Caco-2 (cell line): ENCODE results near the gene ZNF625. TPM values are rescaled to one million over a fixed set of nuclear protein-coding genes. Genes with fewer than 3 reads are reported as not detected.

Source experiments
- BruUV-seq: library from RNA; stranded (reverse); fragments of 400-500 nt; replicated peaks from 2 replicates; lab custom pipeline; 2021; lab: Mats Ljungman, UMichigan
- CTCF ChIA-PET: fragments of 300-600 bp; sonication (Branson Sonifier 250); formaldehyde crosslinking; loops from one replicate; lab custom pipeline; 2022; ENCODE audit warnings: antibody characterized with exemption; lab: Charles Lee
- POLR2A ChIA-PET: fragments of 300-600 bp; sonication (Branson Sonifier 250); formaldehyde crosslinking; loops from one replicate; lab custom pipeline; 2022; ENCODE audit warnings: antibody characterized with exemption; lab: Charles Lee
- DNase-seq, 2 experiments: peaks; one replicate each; pipeline versions ENCODE4 v3.0.0 to v3.0.0-alpha.2; 2020 to 2022
- H3K27me3 ChIP-seq: replicated peaks from 2 replicates; pipeline ENCODE4 v1.6.0; 2011; ENCODE audit warnings: low read length; ENCODE audit not compliant: control insufficient read depth, insufficient read depth
- H3K36me3 ChIP-seq: 2 replicates; pipeline ENCODE4 v1.5.1; 2011; ENCODE audit warnings: low read length; ENCODE audit not compliant: control insufficient read depth, insufficient read depth
- H3K4me1 ChIP-seq: fragments of 250-450 bp; sonication (Bioruptor Pico); 2 replicates; pipeline ENCODE4 v1.5.1; 2020; ENCODE audit warnings: mild to moderate bottlenecking
- H3K4me3 ChIP-seq: 2 replicates; pipeline ENCODE4 v1.5.1; 2011; ENCODE audit warnings: low read depth, mild to moderate bottlenecking, control low read depth, low read length
- H3K9me3 ChIP-seq: fragments of 250-450 bp; sonication (Bioruptor Pico); 2 replicates; pipeline ENCODE4 v1.5.1; 2020; ENCODE audit warnings: mild to moderate bottlenecking, moderate library complexity
- H3K27ac Mint-ChIP-seq: one replicate; pipeline ENCODE4 v1.8.0; 2022; ENCODE audit warnings: mixed read lengths; ENCODE audit not compliant: unreplicated experiment
- H3K27me3 Mint-ChIP-seq: one replicate; pipeline ENCODE4 v1.8.0; 2022; ENCODE audit warnings: mixed read lengths; ENCODE audit not compliant: insufficient read depth, unreplicated experiment
- H3K36me3 Mint-ChIP-seq: one replicate; pipeline ENCODE4 v1.8.0; 2022; ENCODE audit warnings: mild to moderate bottlenecking, mixed read lengths; ENCODE audit not compliant: insufficient read depth, unreplicated experiment
- H3K4me1 Mint-ChIP-seq: one replicate; pipeline ENCODE4 v1.8.0; 2022; ENCODE audit warnings: low read depth, mixed read lengths; ENCODE audit not compliant: unreplicated experiment
- H3K4me3 Mint-ChIP-seq: one replicate; pipeline ENCODE4 v1.8.0; 2022; ENCODE audit warnings: mild to moderate bottlenecking, moderate library complexity, mixed read lengths; ENCODE audit not compliant: unreplicated experiment
- H3K9me3 Mint-ChIP-seq: one replicate; pipeline ENCODE4 v1.8.0; 2022; ENCODE audit warnings: mixed read lengths; ENCODE audit not compliant: unreplicated experiment
- intact Hi-C: fragments of 100-400 bp; cut with micrococcal nuclease; formaldehyde crosslinking; loops from one replicate; pipeline ENCODE4 v1.10.0; 2022; ENCODE audit not compliant: unreplicated experiment
- total RNA-seq: library from RNA; stranded (reverse); gene quantifications from 2 replicates; pipeline ENCODE4 v1.2.3, GENCODE V29; 2022
- TF ChIP-seq, protein P1 (sequence below), 2 experiments: fragments of 200-600 bp in 1 of 2; IDR thresholded peaks; 1 replicate in 1 of 2; 2 replicates in 1 of 2; pipeline versions ENCODE4 v1.5.1 to v1.8.0; 2011 to 2022; ENCODE audit warnings: antibody characterized with exemption in 1 of 2, control low read depth in 1 of 2, inconsistent platforms in 1 of 2, low read depth in 1 of 2, low read length in 1 of 2, mild to moderate bottlenecking in 1 of 2, moderate library complexity in 1 of 2; ENCODE audit not compliant: insufficient read depth in 1 of 2, severe bottlenecking in 1 of 2, unreplicated experiment in 1 of 2

ZNF625 gene
- total RNA-seq, 1 experiment from 2014 or later = not detected

DNA sequence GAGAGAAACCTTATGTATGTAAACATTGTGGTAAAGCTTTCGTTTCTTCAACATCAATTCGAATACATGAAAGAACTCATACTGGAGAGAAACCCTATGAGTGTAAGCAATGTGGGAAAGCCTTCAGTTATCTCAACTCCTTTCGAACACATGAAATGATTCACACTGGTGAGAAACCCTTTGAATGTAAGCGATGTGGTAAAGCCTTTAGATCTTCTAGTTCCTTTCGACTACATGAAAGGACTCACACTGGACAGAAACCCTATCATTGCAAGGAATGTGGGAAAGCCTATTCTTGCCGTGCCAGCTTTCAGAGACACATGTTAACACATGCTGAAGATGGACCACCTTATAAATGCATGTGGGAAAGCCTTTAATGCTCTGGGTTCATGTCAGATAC lies 31.1 kb upstream of the ZNF625 start:
- H3K9me3 ChIP-seq = peaks cover 10% of the 10 kb centered on the region
- no peaks in the 10 kb centered on the region for H3K4me1 ChIP-seq
- ChIA-PET CTCF (no interaction called here), POLR2A (no interaction called here)
- no peak overlapping the region for H3K4me3 ChIP-seq
- intact Hi-C loops = no loop called here
- TF ChIP-seq, protein P1, sequence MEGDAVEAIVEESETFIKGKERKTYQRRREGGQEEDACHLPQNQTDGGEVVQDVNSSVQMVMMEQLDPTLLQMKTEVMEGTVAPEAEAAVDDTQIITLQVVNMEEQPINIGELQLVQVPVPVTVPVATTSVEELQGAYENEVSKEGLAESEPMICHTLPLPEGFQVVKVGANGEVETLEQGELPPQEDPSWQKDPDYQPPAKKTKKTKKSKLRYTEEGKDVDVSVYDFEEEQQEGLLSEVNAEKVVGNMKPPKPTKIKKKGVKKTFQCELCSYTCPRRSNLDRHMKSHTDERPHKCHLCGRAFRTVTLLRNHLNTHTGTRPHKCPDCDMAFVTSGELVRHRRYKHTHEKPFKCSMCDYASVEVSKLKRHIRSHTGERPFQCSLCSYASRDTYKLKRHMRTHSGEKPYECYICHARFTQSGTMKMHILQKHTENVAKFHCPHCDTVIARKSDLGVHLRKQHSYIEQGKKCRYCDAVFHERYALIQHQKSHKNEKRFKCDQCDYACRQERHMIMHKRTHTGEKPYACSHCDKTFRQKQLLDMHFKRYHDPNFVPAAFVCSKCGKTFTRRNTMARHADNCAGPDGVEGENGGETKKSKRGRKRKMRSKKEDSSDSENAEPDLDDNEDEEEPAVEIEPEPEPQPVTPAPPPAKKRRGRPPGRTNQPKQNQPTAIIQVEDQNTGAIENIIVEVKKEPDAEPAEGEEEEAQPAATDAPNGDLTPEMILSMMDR (IDR thresholded peaks at IDR 0.05; ENCODE audit: insufficient read depth in 1 of 2, low read depth in 1 of 2, low read length in 1 of 2, severe bottlenecking in 1 of 2, unreplicated experiment in 1 of 2) = no peak
- Mint-ChIP-seq H3K27me3 (no peaks in the 10 kb centered on the region), H3K4me3 (no peak overlapping the region), H3K4me1 (no peaks in the 10 kb centered on the region), H3K27ac (no peak overlapping the region), H3K36me3 (peaks cover 34% of the 10 kb centered on the region), H3K9me3 (peaks cover 25% of the 10 kb centered on the region)
- no peak for DNase-seq
- no peaks in the 10 kb centered on the region for H3K27me3 ChIP-seq
- BruUV-seq = no TSS peak
- no peaks in the 10 kb centered on the region; the same call in none of the 2 replicates for H3K36me3 ChIP-seq

GRCh38 chr19:12180377-12180776 lies 23.8 kb upstream of the ZNF625 start:
- no TSS peak for BruUV-seq
- H3K36me3 ChIP-seq = no peaks in the 10 kb centered on the region
- peaks cover 14% of the 10 kb centered on the region for H3K36me3 Mint-ChIP-seq

DNA sequence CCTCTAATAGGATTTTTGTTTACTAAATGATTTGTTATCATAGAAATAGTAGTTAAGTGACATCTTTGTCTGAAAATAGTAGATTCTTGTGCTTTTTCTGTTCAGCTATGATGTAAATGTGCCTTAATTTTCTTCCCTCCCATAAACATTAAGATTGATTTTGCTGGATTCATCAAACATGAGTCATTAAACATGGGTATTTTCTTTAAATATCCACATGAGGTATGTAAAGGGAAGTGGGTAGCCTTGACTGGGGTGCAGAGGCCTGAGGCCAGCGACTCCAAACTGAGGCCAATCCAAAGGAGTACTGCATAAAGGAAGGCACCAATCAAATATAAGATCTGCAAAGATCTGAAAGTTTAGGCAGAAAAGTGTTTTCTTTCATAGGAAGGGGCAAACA lies 10.1 kb upstream of the ZNF625 start:
- Histone ChIP-seq H3K27me3 (no peaks in the 10 kb centered on the region), H3K4me3 (no peak overlapping the region), H3K4me1 (no peaks in the 10 kb centered on the region), H3K36me3 (no peaks in the 10 kb centered on the region), H3K9me3 (no peaks in the 10 kb centered on the region)
- TF ChIP-seq, protein P1 (IDR thresholded peaks at IDR 0.05; ENCODE audit: insufficient read depth in 1 of 2, low read depth in 1 of 2, low read length in 1 of 2, severe bottlenecking in 1 of 2, unreplicated experiment in 1 of 2) = no peak
- ChIA-PET CTCF (no interaction called here), POLR2A (no interaction called here)
- BruUV-seq = no TSS peak
- Mint-ChIP-seq H3K27ac (no peak overlapping the region), H3K9me3 (no peaks in the 10 kb centered on the region), H3K4me1 (no peaks in the 10 kb centered on the region), H3K27me3 (no peaks in the 10 kb centered on the region), H3K4me3 (no peak overlapping the region), H3K36me3 (peaks cover 24% of the 10 kb centered on the region)
- no peak for DNase-seq
- intact Hi-C loops = no loop called here

More at GRCh38 chr19:12180377-12180776, 23.8 kb upstream of the ZNF625 start:
- TF ChIP-seq, protein P1 (IDR thresholded peaks at IDR 0.05; ENCODE audit: insufficient read depth in 1 of 2, low read depth in 1 of 2, low read length in 1 of 2, severe bottlenecking in 1 of 2, unreplicated experiment in 1 of 2) = no peak
- H3K9me3 Mint-ChIP-seq = peaks cover 16% of the 10 kb centered on the region
- intact Hi-C loops = no loop called here
- no peak for DNase-seq
- no peak overlapping the region for H3K4me3 ChIP-seq
- no peaks in the 10 kb centered on the region for H3K27me3 Mint-ChIP-seq
- no peaks in the 10 kb centered on the region for H3K27me3 ChIP-seq
- ChIA-PET POLR2A (no interaction called here), CTCF (no interaction called here)
- H3K9me3 ChIP-seq = no peaks in the 10 kb centered on the region
- H3K4me1 ChIP-seq = no peaks in the 10 kb centered on the region
- H3K4me3 Mint-ChIP-seq = no peak overlapping the region
- no peaks in the 10 kb centered on the region for H3K4me1 Mint-ChIP-seq
- no peak overlapping the region for H3K27ac Mint-ChIP-seq
